Retina (tissue), 1 donor: Measurements from ENCODE around the gene CEACAM18.
"Not testable (repeated sequence)": the region's sequence is repeated elsewhere in the genome, so short reads cannot be mapped to it uniquely, and the experiment has no call there.

Source experiments
- DNase-seq: peaks from one replicate; pipeline ENCODE4 v3.0.0-alpha.2; 2016

The CEACAM18 gene

GRCh38 chr19:51462276-51462675 lies 16.1 kb upstream of the CEACAM18 start:
- no peak for DNase-seq

DNA sequence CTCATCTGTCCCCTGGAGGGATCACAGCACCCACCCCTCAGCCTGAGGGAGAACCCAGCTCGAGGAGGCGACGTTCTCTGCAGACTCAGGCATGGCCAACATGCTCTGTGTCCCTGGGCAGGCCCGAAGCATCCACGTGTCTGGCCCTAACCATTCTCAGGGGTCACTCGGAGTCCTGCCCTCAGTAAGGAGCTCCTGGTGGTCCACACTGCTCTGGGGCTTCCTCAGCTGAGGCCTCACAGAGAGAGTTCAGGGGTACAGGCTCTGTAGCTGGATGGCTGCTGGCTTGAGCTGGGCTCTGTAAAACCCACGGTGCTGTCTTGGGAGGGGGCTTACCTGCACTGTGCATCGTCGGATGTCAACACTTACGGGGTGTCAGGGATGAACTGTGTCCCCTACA lies 15.7 kb upstream of the CEACAM18 start:
- DNase-seq = no peak

DNA sequence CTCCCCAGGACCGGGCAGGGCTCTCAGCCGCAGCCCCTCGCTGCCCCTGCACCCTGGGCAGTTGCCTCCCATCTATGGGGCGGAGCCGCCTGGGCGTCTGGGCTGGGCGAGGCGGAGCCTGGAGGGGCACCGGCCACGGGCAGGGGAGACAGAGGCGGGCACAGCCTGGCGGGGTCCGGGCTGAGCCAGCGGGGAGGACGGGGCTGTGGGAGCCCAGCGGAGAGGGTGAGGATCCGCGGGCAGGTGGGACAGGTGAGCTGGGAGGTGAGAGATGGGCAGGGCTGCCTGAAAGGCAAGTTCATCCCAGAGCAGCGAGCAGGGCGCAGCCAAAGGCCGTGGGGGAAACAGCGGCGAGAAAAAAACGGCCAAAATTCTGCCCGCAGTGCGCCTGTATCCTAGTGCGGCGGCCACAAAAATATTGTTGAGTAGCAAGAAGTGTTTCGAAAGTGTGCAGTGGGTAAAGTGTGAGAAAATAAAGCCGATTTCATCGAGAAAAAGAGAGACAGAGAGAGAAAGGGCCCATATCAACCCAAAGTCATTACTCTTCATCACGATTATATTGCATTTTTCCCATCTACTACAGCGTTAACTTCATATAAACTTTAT lies 14.3 kb upstream of the CEACAM18 start:
- not testable (repeated sequence) for DNase-seq

- DNase-seq = no peak
Observed at GRCh38 chr19:51466723-51467122, 11.6 kb upstream of the CEACAM18 start.

DNA sequence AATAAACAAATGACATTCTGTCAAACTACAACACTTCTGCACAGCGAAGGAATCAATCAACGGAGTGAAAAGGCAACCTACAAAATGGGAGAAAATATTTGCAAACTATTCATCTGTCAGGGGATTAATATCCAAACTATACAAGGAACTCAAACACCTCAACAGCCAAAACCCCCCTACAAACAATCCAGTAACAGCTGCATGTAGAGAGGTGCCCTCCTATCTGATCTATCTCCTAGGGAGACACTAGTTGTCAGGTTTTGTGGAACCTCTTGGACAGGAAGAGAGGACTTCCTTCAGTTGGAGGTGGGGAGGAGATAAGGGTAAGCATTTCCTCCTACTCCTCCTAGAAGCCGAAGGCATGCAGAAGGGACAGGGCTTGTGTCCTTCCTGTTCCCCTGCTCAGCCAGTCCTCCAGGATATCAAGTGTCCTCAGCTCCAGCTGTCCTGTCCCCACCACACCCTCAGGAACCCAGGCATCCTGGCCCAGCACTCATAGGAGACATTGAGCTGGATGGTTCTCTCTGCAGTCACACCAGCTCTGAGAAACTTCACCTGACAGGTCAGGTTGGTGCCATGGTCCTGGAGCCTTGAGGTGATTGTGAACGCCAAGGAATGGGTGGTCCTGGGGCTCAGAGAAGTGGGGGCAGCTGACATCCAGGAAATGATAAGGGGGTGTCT lies 10.3 kb upstream of the CEACAM18 start:
- DNase-seq = no peak

- DNase-seq = no peak
Observed at GRCh38 chr19:51468545-51468920, 9.8 kb upstream of the CEACAM18 start.

- no peak for DNase-seq
Observed at GRCh38 chr19:51469162-51469561, 9.2 kb upstream of the CEACAM18 start.

DNA sequence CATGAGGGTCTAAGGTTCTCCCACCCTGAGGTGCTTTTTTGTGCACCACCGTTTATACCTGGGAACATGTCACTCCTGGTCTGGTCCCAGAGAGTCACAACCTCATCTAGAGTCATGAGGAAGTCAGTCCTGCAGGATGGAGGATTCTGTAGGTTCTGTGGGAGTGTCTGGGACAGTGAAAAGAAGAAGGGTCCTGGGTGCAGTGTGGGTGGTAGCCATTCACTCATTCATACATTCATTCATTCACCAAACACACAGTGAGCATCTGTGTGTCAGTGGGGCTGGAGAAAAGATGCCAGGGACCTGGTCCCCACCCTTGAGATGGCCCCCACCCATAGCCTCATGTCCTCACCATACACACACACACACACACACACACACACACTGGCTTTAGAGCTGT lies 8.7 kb upstream of the CEACAM18 start:
- no peak for DNase-seq

DNA sequence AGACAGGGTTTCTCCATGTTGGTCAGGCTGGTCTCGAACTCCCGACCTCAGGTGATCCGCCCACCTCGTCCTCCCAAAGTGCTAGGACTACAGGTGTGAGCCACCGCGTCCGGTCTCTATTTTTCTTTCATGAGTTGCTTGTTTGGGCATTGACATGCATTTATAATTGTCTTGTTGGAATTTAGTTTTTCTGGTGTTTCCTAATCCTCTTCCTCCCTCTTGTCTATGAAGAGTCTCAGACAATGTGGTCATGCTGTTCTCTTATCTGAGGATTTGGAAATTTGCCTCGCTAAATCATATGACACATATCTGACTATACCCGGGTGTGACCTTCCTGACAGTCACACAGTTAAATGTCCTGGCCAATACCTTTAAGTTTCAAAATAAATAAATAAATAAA lies 7.4 kb upstream of the CEACAM18 start:
- DNase-seq = no peak

DNA sequence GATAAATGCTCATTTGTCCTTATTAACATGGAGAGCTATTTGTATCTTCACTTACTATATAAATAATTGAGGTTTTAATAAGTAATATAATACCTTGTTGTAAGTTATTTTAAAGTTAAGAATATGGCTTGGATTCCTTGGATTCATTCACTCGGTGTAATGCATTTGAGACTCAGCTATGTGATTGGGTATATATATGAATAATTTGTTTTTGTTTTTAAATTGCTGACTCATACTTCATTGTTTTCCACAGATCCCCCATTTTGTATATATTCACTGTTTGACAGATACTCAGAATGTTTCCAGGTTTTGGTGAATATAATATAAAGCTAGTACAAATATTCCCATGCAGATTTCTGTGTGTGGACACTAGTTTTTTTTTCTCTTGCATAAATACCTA lies 6.8 kb upstream of the CEACAM18 start:
- DNase-seq = no peak

GRCh38 chr19:51472607-51473006 lies 5.7 kb upstream of the CEACAM18 start:
- no peak for DNase-seq

- DNase-seq = peak; percentile 80
Observed at GRCh38 chr19:51473009-51473707, 5.2 kb upstream of the CEACAM18 start.

GRCh38 chr19:51476164-51476563 lies 2.2 kb upstream of the CEACAM18 start:
- no peak for DNase-seq

DNA sequence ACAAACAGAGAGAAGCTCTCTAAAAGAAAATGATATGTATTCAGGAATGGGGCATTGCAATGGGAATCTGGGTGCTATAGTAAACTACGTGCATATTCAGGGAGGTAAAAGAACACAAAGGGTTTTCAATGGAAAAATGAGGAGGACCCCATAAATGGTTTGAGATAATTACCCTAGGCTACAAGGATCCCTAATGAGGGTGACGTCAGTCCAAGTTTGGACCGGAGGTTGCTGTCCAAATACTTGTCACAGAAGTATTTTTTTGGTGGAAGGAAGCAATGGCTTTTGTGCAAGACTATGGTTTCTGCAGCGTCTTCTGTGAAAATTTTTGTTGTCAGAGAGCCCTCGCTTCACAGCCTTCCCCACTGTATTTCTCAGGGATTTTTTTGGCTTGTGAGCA lies 995 bp upstream of the CEACAM18 start:
- DNase-seq = no peak

GRCh38 chr19:51479531-51480331 lies 1.4 kb downstream of the CEACAM18 start:
- DNase-seq = no peak

- peak; percentile 34 for DNase-seq
Observed at GRCh38 chr19:51480590-51480989, 2.3 kb downstream of the CEACAM18 start.

GRCh38 chr19:51485960-51486660 lies 7.8 kb downstream of the CEACAM18 start:
- no peak for DNase-seq

DNA sequence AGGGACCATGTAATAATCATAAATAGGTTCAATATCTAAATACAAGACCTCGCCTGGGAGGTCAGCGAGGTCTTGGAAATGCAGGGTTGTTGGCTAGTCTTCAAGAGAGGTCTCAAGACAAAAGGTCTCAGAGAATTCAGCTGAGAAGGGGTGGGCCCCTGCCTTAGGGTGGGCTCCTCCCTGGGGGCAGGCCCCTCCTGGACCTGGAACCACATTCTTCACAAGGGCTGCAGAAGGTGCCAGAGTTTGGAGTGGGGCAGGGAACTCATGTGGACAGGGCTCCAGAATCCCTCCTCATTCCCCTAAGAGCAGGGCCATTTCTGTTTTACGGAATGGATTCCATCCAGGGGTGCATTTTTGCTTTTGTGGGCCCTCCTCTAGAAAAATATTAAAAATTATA lies 10.2 kb downstream of the CEACAM18 start:
- no peak for DNase-seq

GRCh38 chr19:51489113-51489512 lies 10.8 kb downstream of the CEACAM18 start:
- no peak for DNase-seq

DNA sequence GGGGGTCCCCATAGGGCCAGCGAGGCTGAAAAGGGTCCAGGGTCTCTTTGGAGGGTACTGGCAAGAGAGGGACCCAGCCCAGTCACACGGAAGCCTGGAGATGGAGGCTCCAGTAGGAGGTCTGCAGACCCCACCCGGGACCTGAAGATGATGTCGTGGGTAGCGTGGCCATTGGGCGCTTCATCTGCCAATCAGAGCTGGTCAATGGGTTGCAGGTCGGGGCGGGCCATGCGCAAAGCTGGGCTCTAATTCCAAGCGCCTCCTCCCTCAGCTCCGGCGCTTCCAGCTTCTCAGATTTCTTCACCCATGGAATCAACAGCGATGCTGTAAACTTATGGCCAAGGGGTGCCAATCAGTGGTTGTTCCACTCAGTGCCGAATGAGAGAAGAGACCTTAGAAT lies 12.3 kb downstream of the CEACAM18 start:
- no peak for DNase-seq

GRCh38 chr19:51491586-51491985 lies 13.2 kb downstream of the CEACAM18 start:
- DNase-seq = no peak

DNA sequence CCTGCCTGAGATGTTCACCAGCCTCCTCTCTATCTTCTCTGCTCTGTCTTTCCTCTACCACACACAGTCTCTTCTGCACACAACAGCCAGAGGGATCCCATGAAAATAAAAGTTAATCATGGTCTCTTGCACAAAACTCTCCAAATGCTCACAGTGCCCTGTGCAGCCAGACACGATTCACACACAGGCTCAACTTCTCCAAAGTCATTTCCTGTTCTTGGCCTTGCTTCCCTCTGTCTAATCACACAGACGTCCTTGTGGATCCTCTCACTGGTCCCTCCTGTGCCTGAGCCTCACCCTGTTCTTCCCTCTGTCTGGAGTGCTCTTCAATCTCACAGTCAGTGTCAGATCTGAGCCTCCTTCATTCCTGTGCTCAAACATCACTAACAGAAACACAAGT lies 15.4 kb downstream of the CEACAM18 start:
- no peak for DNase-seq

DNA sequence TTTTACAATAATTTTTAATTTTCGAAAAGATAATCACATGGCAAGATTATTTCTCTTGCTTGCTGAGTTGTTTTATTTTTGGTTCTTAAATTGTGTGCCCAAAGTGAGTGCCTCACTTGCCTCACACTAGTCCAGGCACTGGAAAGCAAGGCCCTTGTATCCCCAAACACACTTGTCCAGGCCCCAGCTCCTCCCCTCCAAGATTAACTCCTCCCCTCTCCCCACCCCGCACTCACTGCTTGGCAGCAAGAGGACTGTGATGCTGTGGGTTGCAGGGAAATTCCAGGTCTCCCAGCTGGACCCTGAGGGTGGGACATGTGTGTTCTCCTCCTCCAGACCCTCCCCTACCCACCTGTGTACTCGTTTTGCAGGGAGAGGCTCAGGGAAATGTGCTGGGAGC lies 19.3 kb downstream of the CEACAM18 start:
- DNase-seq = no peak
